HFF-Myc (cell line): ENCODE measurements around the gene PTGER2.
A peak's percentile ranks its signal among the peaks of the same experiment; 100 is the strongest.

Source experiments
- DNase-seq: peaks from one replicate; pipeline ENCODE4 v3.0.0-alpha.2; 2011; ENCODE audit warnings: low read depth; ENCODE audit errors: extremely low read depth
- H3K4me3 ChIP-seq: replicated peaks from 2 replicates; pipeline ENCODE4 v1.5.1; 2011; ENCODE audit warnings: low read depth, mild to moderate bottlenecking, control low read depth, low read length
- TF ChIP-seq, protein P1 (sequence below): IDR thresholded peaks from 2 replicates; pipeline ENCODE4 v1.5.1; 2012; ENCODE audit warnings: mild to moderate bottlenecking, low read depth, low read length, control low read depth; ENCODE audit errors: missing control alignments

Gene PTGER2, protein sequence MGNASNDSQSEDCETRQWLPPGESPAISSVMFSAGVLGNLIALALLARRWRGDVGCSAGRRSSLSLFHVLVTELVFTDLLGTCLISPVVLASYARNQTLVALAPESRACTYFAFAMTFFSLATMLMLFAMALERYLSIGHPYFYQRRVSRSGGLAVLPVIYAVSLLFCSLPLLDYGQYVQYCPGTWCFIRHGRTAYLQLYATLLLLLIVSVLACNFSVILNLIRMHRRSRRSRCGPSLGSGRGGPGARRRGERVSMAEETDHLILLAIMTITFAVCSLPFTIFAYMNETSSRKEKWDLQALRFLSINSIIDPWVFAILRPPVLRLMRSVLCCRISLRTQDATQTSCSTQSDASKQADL

DNA sequence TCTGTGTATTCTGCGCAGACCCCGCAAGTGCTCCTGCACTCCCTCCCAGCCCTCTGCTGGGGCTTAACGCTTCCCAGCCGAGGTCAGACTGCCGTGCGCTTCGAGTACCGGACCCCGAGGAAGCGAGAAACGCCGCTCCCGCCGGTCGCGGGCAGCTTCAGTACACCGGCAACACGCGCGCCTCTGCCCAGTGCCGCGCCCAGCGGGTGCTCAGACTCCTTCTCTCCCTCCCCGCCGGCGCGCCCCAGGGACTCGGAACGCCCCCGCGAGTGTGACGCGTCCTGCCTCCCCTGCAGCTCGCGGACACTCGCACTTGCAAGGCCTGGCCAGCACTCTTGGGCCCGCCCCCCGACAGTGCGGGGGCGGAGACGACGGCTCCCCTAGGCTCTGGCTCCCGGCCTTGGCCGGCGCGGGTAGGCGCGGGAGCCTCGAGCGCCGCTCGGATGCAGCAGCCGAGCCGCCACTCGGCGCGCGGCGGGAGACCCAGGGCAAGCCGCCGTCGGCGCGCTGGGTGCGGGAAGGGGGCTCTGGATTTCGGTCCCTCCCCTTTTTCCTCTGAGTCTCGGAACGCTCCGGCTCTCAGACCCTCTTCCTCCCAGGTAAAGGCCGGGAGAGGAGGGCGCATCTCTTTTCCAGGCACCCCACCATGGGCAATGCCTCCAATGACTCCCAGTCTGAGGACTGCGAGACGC lies at the start of gene PTGER2:
Gene PTGER2, plus strand, starts transcription at position 410 of the 692 bp plus-strand sequence. Its CDS starts 237 bp downstream, at position 647.
- TF ChIP-seq, protein P1, sequence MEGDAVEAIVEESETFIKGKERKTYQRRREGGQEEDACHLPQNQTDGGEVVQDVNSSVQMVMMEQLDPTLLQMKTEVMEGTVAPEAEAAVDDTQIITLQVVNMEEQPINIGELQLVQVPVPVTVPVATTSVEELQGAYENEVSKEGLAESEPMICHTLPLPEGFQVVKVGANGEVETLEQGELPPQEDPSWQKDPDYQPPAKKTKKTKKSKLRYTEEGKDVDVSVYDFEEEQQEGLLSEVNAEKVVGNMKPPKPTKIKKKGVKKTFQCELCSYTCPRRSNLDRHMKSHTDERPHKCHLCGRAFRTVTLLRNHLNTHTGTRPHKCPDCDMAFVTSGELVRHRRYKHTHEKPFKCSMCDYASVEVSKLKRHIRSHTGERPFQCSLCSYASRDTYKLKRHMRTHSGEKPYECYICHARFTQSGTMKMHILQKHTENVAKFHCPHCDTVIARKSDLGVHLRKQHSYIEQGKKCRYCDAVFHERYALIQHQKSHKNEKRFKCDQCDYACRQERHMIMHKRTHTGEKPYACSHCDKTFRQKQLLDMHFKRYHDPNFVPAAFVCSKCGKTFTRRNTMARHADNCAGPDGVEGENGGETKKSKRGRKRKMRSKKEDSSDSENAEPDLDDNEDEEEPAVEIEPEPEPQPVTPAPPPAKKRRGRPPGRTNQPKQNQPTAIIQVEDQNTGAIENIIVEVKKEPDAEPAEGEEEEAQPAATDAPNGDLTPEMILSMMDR: no peak
- peak within 1 kb of the TSS; percentile 55 for H3K4me3 ChIP-seq
- no peak for DNase-seq

DNA sequence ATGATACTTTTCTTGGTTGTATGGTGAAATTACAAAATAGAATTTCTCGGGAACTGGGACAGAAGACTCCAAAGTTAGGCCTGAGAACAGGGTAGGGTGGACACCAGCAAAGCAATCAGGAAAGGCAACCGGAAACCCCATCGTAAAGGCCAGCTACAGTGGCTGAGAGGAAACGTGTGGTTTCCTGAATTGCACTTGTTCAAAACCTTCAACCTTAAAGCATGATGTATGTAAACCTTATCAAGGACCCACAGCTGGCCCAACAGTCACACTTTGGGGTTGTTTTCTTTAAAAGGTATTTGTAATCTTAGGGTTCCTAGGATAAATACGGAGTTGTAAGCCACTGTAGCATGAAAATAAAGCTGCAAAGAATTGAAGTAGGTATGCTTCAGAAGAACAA lies 48.9 kb upstream of the PTGER2 start:
- H3K4me3 ChIP-seq: no peak overlapping the region
- TF ChIP-seq, protein P1: no peak
- no peak for DNase-seq

DNA sequence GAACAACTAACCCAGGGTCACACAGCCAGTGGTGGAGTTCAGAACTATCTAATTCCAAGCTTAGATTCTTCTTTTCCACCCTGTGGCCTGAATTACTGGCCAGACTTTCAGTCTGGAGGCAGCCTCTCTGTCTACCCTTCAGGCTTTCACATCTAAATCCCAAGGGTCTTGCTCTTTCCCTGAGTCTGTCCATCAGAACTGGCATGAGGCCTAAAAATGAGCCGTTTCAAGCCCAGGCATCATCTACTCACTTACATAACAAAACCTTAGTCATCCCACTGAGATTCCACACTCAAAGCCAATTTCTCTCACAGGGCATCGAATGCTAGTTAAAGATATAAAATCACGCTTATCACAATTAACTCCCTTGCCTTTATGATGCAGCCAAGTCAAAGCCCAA lies 47.9 kb upstream of the PTGER2 start:
- no peak for DNase-seq
- TF ChIP-seq, protein P1: no peak
- no peak overlapping the region for H3K4me3 ChIP-seq

DNA sequence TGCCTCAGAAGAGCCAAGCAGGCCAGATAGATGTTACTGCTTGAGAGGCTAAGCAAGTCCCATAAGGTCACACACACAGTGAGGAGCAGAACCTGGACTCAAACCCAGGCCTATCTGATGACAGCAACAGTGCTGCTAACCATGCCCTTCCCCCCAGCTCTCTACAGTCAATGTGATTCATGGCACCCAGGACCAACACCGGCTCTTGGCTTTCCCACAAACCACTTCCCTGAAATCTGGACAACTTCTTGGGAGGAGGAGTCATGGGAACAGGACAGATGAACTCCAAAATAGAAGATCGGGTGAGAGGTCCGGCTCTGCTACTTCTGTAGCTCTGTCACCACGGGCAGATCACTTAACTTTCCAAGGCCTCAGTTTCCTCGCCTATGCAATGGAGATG lies 47.3 kb upstream of the PTGER2 start:
- H3K4me3 ChIP-seq: no peak overlapping the region
- TF ChIP-seq, protein P1: no peak
- no peak for DNase-seq

DNA sequence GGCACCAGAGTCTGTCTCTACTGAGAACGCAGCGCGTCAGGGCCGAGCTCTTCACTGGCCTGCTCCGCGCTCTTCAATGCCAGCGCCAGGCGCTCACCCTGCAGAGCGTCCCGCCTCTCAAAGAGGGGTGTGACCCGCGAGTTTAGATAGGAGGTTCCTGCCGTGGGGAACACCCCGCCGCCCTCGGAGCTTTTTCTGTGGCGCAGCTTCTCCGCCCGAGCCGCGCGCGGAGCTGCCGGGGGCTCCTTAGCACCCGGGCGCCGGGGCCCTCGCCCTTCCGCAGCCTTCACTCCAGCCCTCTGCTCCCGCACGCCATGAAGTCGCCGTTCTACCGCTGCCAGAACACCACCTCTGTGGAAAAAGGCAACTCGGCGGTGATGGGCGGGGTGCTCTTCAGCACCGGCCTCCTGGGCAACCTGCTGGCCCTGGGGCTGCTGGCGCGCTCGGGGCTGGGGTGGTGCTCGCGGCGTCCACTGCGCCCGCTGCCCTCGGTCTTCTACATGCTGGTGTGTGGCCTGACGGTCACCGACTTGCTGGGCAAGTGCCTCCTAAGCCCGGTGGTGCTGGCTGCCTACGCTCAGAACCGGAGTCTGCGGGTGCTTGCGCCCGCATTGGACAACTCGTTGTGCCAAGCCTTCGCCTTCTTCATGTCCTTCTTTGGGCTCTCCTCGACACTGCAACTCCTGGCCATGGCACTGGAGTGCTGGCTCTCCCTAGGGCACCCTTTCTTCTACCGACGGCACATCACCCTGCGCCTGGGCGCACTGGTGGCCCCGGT lies 46.4 kb upstream of the PTGER2 start, which contains the start of gene PTGDR:
Gene PTGDR, plus strand, starts transcription at position 198 of the 778 bp plus-strand sequence. Its CDS starts 117 bp downstream, at position 315.
- TF ChIP-seq, protein P1: no peak
- no peak for DNase-seq
- peak within 1 kb of the TSS; percentile 25 for H3K4me3 ChIP-seq

DNA sequence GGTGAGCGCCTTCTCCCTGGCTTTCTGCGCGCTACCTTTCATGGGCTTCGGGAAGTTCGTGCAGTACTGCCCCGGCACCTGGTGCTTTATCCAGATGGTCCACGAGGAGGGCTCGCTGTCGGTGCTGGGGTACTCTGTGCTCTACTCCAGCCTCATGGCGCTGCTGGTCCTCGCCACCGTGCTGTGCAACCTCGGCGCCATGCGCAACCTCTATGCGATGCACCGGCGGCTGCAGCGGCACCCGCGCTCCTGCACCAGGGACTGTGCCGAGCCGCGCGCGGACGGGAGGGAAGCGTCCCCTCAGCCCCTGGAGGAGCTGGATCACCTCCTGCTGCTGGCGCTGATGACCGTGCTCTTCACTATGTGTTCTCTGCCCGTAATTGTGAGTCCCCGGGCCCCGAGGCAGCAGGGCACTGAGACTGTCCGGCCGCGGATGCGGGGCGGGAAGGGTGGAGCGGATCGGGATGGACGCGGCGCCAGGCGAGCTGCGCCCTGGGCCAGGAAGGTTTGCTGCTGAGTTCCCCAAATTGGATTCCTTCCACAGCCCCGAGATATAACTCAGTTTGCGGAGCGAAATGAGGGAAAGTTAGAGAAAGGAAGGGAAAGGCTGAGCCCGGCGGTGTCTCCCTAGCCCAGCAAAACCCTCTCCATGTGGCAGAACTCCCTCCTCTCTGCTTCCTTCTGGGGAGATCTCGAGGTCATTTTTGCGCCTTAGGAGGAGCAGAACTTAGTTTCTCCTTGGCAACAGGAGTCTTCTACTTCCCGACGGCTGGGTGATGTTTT lies 45.6 kb upstream of the PTGER2 start:
- H3K4me3 ChIP-seq: peak overlapping the region; percentile 25
- DNase-seq: no peak

More for the DNA sequence above, 45.6 kb upstream of the PTGER2 start:
- TF ChIP-seq, protein P1: no peak
